Testis (tissue), 2 donors: Measurements from ENCODE around the gene FAM83C.

Source experiments
- POLR2A ChIP-seq: fragments of 450-650 bp; IDR thresholded peaks from one replicate; pipeline ENCODE4 v1.6.1; 2017; ENCODE audit warnings: antibody characterized with exemption, mild to moderate bottlenecking, moderate library complexity
- TF ChIP-seq, protein P1 (sequence below), 3 experiments: fragments of 450-650 bp in 2 of 3; fragments of 200-600 bp in 1 of 3; sonication (generic) in 1 of 3; IDR thresholded peaks; one replicate each; pipeline ENCODE4 v1.5.1; 2016 to 2019; ENCODE audit warnings: antibody characterized with exemption in 3 of 3, mild to moderate bottlenecking in 2 of 3, moderate library complexity in 1 of 3

DNA sequence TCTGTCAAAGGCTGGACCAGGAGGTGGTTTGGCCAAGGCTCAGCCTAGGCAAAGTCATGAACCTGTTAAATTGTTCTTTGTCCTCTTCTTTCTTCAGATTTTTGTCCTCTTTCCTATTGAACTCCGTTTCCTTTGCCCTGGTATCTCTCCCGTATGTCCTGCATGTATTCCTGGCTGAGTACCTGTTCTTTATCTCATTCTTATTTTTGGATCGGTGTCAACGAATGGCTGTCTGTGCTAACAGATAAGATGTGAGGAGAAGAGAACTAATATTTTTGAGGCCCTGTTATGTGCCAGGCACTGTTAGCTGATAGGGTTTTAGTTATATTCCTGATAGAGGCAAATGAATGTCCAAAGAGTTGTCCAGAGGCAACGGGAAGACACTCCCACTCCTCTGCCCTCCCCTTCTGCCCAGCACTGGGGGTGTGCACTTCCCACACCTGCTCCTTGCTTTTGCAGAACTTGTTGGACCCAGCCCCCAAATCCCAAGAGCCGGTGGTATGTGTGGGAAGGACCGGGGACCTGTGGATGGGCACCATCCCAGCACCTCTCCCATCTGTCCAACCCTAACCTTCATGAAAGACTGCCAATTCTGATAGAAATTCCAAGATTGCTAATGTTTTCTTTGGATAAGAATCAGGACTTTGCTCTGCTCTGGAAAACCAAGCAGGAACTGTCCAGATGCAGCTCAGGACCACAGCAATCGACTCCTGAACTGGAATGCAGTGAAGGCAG, 34.9 kb downstream of the FAM83C start:
- TF ChIP-seq, protein P1, sequence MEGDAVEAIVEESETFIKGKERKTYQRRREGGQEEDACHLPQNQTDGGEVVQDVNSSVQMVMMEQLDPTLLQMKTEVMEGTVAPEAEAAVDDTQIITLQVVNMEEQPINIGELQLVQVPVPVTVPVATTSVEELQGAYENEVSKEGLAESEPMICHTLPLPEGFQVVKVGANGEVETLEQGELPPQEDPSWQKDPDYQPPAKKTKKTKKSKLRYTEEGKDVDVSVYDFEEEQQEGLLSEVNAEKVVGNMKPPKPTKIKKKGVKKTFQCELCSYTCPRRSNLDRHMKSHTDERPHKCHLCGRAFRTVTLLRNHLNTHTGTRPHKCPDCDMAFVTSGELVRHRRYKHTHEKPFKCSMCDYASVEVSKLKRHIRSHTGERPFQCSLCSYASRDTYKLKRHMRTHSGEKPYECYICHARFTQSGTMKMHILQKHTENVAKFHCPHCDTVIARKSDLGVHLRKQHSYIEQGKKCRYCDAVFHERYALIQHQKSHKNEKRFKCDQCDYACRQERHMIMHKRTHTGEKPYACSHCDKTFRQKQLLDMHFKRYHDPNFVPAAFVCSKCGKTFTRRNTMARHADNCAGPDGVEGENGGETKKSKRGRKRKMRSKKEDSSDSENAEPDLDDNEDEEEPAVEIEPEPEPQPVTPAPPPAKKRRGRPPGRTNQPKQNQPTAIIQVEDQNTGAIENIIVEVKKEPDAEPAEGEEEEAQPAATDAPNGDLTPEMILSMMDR (IDR thresholded peaks at IDR 0.05): no peak
- TF ChIP-seq POLR2A: no peak
